GM19035 (cell line): Measurements from ENCODE around the gene RAET1L.
"Not testable (repeated sequence)": the region's sequence is repeated elsewhere in the genome, so short reads cannot be mapped to it uniquely, and the experiment has no call there.

Experiments
- ATAC-seq: cut with Tn5 transposase; IDR thresholded peaks from one replicate; pipeline ENCODE4 v1.9.1; 2021; ENCODE audit not compliant: unreplicated experiment

Gene RAET1L

GRCh38 chr6:149995971-149996370, 29.4 kb downstream of the RAET1L start:
- no peak for ATAC-seq

- no peak for ATAC-seq
These were observed 30.0 kb downstream of the RAET1L start for GRCh38 chr6:149995235-149995750.

GRCh38 chr6:149991838-149992237, 33.5 kb downstream of the RAET1L start:
- no peak for ATAC-seq

- not testable (repeated sequence) for ATAC-seq
These were observed 33.9 kb downstream of the RAET1L start for GRCh38 chr6:149991472-149991795.

- no peak for ATAC-seq
These were observed 34.5 kb downstream of the RAET1L start for GRCh38 chr6:149990661-149991471.

GRCh38 chr6:149990212-149990660, 35.1 kb downstream of the RAET1L start:
- ATAC-seq = no peak

- ATAC-seq = no peak
These were observed 36.6 kb downstream of the RAET1L start for GRCh38 chr6:149988550-149989346.

- ATAC-seq = no peak
These were observed 37.7 kb downstream of the RAET1L start for GRCh38 chr6:149987602-149988107.

GRCh38 chr6:149985481-149985937, 39.8 kb downstream of the RAET1L start:
- ATAC-seq = no peak

GRCh38 chr6:149984773-149985172, 40.6 kb downstream of the RAET1L start:
- no peak for ATAC-seq

- ATAC-seq = no peak
These were observed 42.2 kb downstream of the RAET1L start for GRCh38 chr6:149983145-149983544.

- no peak for ATAC-seq
These were observed 46.0 kb downstream of the RAET1L start for GRCh38 chr6:149979293-149979692.

GRCh38 chr6:149978610-149979009, 46.7 kb downstream of the RAET1L start:
- ATAC-seq = no peak

GRCh38 chr6:149977221-149977620, 48.1 kb downstream of the RAET1L start:
- no peak for ATAC-seq

GRCh38 chr6:149975400-149975799, 49.9 kb downstream of the RAET1L start:
- ATAC-seq = no peak

GRCh38 chr6:149974825-149975224, 50.5 kb downstream of the RAET1L start:
- ATAC-seq = no peak

- not testable (repeated sequence) for ATAC-seq
These were observed 50.9 kb downstream of the RAET1L start for GRCh38 chr6:149974394-149974793.

GRCh38 chr6:149969635-149970034, 55.7 kb downstream of the RAET1L start:
- no peak for ATAC-seq

- ATAC-seq = not testable (repeated sequence)
These were observed 56.4 kb downstream of the RAET1L start for GRCh38 chr6:149968909-149969308.
